Psoas muscle (tissue), 8 donors: Measurements from ENCODE around the gene ST6GALNAC3. TPM values are rescaled to one million over a fixed set of nuclear protein-coding genes. Genes with fewer than 3 reads are reported as not detected.

Experiments
- ATAC-seq, 4 donors: fragments of 200-7000 bp; cut with Tn5 transposase; one replicate each; pipeline ENCODE4 v1.9.1; 2020; ENCODE audit warnings: moderate library complexity in 3 of 4, mild to moderate bottlenecking in 2 of 4
- DNase-seq, 2 donors: peaks; one replicate each; pipeline ENCODE4 v3.0.0-alpha.2; 2020
- H3K27ac ChIP-seq: fragments of 200-600 bp; one replicate; pipeline ENCODE4 v1.8.0; 2022
- H3K27me3 ChIP-seq, 3 donors: fragments of 200-600 bp in 1 of 3; one replicate each; pipeline versions ENCODE4 v1.6.1 to v1.8.0; 2013 to 2022; ENCODE audit warnings: low read length in 2 of 3, mild to moderate bottlenecking in 2 of 3, moderate library complexity in 1 of 3; ENCODE audit not compliant: insufficient read depth in 3 of 3
- H3K36me3 ChIP-seq, 2 donors: fragments of 200-600 bp in 1 of 2; one replicate each; pipeline versions ENCODE4 v1.6.1 to v1.8.0; 2013 to 2022; ENCODE audit warnings: low read depth in 1 of 2, mild to moderate bottlenecking in 1 of 2, moderate library complexity in 1 of 2; ENCODE audit not compliant: insufficient read depth in 1 of 2
- H3K4me1 ChIP-seq: fragments of 200-600 bp; one replicate; pipeline ENCODE4 v1.8.0; 2022
- H3K4me3 ChIP-seq: fragments of 200-600 bp; one replicate; pipeline ENCODE4 v1.8.0; 2022; ENCODE audit warnings: mild to moderate bottlenecking
- H3K9me3 ChIP-seq: fragments of 200-600 bp; one replicate; pipeline ENCODE4 v1.8.0; 2022
- CTCF ChIP-seq: fragments of 200-600 bp; IDR thresholded peaks from one replicate; pipeline ENCODE4 v1.8.0; 2022; ENCODE audit warnings: antibody characterized with exemption
- WGBS, 3 donors: extraction: QIAGEN DNeasy Blood & Tissue Kit; methylation state at CpG; one replicate each; pipeline versions ENCODE4 v1.1.6 to v1.1.7; 2013; 5-methylcytosine and 5-hydroxymethylcytosine counted together
- intact Hi-C, 2 donors: fragments of 100-400 bp; cut with DNase I; formaldehyde crosslinking; loops; one replicate each; pipeline versions ENCODE4 v1.11.0 to v1.14.2; 2022
- polyA plus RNA-seq, 3 donors: library from polyadenylated mRNA; stranded (reverse); fragments of 200-250 nt; gene quantifications; one replicate each; pipeline ENCODE4 v1.2.3, GENCODE V29; 2013
- total RNA-seq, 4 donors: library from RNA; stranded (reverse); fragmentation: NEBNext Ultra II Directional in 2 of 4; extraction: Animal tissue kit (Norgen Biotek cat#: 25700) in 2 of 4; gene quantifications; one replicate each; pipeline versions ENCODE4 v1.2.1 to v1.2.4, GENCODE V29; 2021 to 2023
- donor health status: healthy with polysubstance abuse.
- donor health status: DM: no; HTN: no; CAD: no; lungs with moderate emphysema.
- donor health status: Bipolar disorder and iron deficiency.
- donor health status: healthy.
- donor health status: DM: yes; HTN: yes; CAD: no.
- donor health status: DM: no; HTN: no; CAD: no.
- donor health status: DM: no; HTN: no; CAD: no.
- donor health status: DM: yes; HTN: yes; CAD: no.

Gene ST6GALNAC3
- total and polyA plus RNA-seq, 7 donors: 1.3 to 5.4 (median 2.3) TPM

- TF ChIP-seq CTCF: no peak
- Histone ChIP-seq H3K27me3 (no peaks in the 10 kb centered on the region), H3K4me3 (no peak overlapping the region), H3K9me3 (no peaks in the 10 kb centered on the region), H3K4me1 (no peaks in the 10 kb centered on the region), H3K36me3 (no peaks in the 10 kb centered on the region), H3K27ac (no peak overlapping the region)
- no peak for ATAC-seq
- DNase-seq: no peak
- 52 to 59% (median 59%) methylated on average over 3 of the region's 3 CpGs for whole genome bisulfite sequencing, 3 donors
- intact Hi-C loops: no loop called here
Measured at GRCh38 chr1:76546354-76546933, 471.9 kb downstream of the ST6GALNAC3 start.

DNA sequence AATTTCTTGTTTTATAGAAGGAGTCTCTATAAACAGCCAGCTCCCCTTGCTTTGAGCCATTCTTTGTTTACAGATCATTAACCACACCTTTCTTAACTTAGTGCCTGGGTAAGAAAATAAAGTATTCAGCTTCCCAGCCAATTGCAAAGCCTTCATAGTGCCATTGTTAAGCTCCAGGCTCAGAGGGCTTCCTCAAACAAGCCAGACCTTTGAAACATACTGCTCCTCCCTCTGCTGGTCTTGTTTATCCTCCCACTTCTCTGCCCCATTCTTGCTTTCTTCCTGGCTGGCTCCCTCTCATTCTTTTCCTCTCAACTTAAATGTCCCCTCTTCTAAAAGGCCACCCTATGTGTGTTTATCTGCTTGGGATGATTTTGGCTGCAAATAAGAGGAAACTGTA, 473.4 kb downstream of the ST6GALNAC3 start:
- Histone ChIP-seq H3K27me3 (no peaks in the 10 kb centered on the region), H3K4me3 (no peak overlapping the region), H3K4me1 (no peaks in the 10 kb centered on the region), H3K36me3 (no peaks in the 10 kb centered on the region), H3K27ac (no peak overlapping the region), H3K9me3 (no peaks in the 10 kb centered on the region)
- DNase-seq: no peak
- intact Hi-C loops: no loop called here
- no peak for TF ChIP-seq CTCF
- no peak for ATAC-seq

DNA sequence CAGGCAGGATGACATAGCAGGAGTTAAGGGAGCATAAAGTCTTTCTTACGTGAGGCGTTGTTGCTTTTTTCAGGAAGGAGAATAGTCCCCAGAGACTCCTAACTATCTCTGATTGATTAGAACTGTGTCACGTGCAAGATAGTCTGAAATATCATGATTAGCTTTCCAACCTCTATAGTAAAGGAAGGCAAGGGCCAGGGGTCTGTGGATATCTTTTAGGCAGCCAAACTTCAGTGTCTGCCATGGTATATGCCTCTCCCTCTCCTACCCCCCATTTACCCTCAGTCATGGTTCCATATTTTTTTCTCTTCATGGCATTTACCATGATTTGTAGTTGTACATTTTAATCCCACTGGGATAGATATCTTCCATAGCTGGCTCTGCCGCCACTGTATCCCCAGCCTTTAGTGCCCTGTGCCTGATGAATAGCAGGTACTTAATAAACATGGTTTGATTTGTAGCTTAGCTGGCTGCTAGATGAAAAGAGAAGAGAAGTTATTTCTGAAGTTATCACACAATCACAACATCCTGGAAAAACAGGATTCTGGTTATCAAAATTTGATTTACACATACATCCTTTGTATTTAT, 474.1 kb downstream of the ST6GALNAC3 start:
- H3K4me3 ChIP-seq: no peak overlapping the region
- no peaks in the 10 kb centered on the region for H3K27me3 ChIP-seq
- no peak for TF ChIP-seq CTCF
- H3K27ac ChIP-seq: no peak overlapping the region
- H3K36me3 ChIP-seq: no peaks in the 10 kb centered on the region
- intact Hi-C loops: no loop called here
- H3K4me1 ChIP-seq: no peaks in the 10 kb centered on the region
- DNase-seq (no peak), ATAC-seq (no peak)
- H3K9me3 ChIP-seq: no peaks in the 10 kb centered on the region
- 73 to 82% (median 74%) methylated on average over 4 of the region's 4 CpGs for WGBS, 3 donors

DNA sequence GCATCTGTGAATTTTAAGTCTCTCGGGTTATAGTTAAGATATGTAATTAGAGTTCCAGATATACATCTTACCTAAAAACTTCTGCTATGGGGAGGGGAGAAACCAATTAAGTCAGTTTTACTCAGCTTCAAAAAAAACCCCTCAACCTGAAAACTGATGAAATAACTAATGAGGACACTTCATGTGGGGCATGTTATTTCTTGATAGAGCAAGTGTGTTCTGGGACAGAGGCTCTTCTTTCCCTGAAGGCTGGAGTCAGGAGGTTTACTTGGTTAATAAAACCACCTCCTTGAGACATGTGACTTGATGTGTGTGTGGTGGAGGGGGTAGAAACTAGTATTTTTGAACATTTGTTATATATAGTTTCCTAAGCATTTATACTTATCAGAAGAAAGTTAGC, 479.7 kb downstream of the ST6GALNAC3 start:
- 93 to 94% (median 93%) methylated on average over 1 of the region's 1 CpG for WGBS, 3 donors

More for the DNA sequence above, 479.7 kb downstream of the ST6GALNAC3 start:
- no peak overlapping the region for H3K27ac ChIP-seq
- no peaks in the 10 kb centered on the region for H3K4me1 ChIP-seq
- no peak for DNase-seq
- H3K27me3 ChIP-seq: no peaks in the 10 kb centered on the region
- TF ChIP-seq CTCF: no peak
- H3K9me3 ChIP-seq: no peaks in the 10 kb centered on the region
- intact Hi-C loops: no loop called here
- no peak for ATAC-seq
- no peaks in the 10 kb centered on the region for H3K36me3 ChIP-seq
- no peak overlapping the region for H3K4me3 ChIP-seq
